Cardiac fibroblast (primary cell): ENCODE measurements around the gene SFT2D3.
A peak's percentile ranks its signal among the peaks of the same experiment; 100 is the strongest.
"Not testable (repeated sequence)": the region's sequence is repeated elsewhere in the genome, so short reads cannot be mapped to it uniquely, and the experiment has no call there.

Source experiments
- DNase-seq, 2 donors: peaks; one replicate each; pipeline versions ENCODE4 v3.0.0 to v3.0.0-alpha.2; 2010; ENCODE audit warnings: low read depth in 2 of 2
- H3K4me3 ChIP-seq, 2 donors: replicated peaks in 1 of 2; 1 replicate in 1 of 2; 2 replicates in 1 of 2; pipeline ENCODE4 v1.5.1; 2011; ENCODE audit warnings: low read depth in 2 of 2, low read length in 2 of 2, mild to moderate bottlenecking in 2 of 2, moderate library complexity in 1 of 2
- TF ChIP-seq, protein P1 (sequence below): IDR thresholded peaks from one replicate; pipeline ENCODE4 v1.5.1; 2011; ENCODE audit warnings: low read depth, mild to moderate bottlenecking, low read length, inconsistent platforms

The SFT2D3 gene

DNA sequence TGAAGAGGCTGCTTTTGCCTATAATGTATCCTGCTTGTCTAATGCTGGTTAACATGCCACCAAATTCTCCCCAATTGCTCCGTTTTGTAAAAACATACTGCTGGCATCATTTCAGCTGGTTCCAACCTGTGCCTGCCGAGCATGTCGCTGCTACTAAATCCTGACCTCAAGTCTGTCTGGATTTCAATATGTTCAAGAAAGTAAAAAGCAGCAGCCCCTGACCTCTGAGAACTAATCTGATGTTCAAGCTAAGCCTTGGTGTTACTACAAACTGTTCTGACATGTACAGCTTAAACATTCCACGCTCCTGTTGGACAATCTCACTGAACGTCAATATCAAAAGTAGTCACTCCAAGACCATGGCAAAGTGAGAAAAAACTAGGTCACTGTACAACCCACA is 46.3 kb downstream of the SFT2D3 start:
- no peak overlapping the region for H3K4me3 ChIP-seq
- DNase-seq = no peak
- TF ChIP-seq, protein P1, sequence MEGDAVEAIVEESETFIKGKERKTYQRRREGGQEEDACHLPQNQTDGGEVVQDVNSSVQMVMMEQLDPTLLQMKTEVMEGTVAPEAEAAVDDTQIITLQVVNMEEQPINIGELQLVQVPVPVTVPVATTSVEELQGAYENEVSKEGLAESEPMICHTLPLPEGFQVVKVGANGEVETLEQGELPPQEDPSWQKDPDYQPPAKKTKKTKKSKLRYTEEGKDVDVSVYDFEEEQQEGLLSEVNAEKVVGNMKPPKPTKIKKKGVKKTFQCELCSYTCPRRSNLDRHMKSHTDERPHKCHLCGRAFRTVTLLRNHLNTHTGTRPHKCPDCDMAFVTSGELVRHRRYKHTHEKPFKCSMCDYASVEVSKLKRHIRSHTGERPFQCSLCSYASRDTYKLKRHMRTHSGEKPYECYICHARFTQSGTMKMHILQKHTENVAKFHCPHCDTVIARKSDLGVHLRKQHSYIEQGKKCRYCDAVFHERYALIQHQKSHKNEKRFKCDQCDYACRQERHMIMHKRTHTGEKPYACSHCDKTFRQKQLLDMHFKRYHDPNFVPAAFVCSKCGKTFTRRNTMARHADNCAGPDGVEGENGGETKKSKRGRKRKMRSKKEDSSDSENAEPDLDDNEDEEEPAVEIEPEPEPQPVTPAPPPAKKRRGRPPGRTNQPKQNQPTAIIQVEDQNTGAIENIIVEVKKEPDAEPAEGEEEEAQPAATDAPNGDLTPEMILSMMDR = no peak

DNA sequence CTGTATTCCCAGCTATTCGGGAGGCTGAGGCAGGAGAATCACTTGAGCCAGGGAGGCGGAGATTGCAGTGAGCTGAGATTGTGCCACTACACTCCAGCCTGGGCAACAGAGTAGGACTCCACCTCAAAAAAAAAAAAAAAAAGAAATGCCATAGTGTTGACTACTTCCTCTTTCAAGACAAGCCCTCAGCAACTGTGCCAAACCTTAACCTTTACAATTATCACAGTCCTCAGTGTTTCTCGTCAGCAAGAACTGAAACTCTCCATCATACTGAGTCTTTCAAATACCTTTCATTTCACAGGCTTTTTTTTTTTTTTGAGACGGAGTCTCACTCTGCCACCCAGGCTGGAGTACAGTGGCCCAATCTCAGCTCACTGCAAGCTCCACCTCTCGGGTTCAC is 48.2 kb downstream of the SFT2D3 start:
- not testable (repeated sequence) for H3K4me3 ChIP-seq
- DNase-seq = peak; percentile 70 to 85

DNA sequence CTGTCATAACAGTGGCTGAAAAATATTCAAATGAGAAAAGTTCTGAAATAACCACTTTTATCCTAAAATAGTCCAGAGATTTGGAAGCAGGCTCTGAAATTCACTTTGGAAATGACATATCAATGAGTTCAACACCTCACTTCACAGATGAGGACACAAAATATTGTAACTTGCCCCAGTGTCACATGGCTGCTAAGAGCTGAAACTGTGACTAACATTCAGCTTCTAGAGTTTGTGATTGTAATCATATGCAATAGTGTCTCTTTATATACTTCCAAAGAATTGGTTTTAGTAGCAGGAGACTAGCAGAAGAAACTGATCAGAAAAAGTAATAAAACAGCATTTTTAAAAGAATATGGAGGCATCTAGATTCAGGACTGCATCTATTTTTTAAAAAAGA is 52.1 kb downstream of the SFT2D3 start:
- H3K4me3 ChIP-seq = no peak overlapping the region
- TF ChIP-seq, protein P1 = no peak
- no peak for DNase-seq

DNA sequence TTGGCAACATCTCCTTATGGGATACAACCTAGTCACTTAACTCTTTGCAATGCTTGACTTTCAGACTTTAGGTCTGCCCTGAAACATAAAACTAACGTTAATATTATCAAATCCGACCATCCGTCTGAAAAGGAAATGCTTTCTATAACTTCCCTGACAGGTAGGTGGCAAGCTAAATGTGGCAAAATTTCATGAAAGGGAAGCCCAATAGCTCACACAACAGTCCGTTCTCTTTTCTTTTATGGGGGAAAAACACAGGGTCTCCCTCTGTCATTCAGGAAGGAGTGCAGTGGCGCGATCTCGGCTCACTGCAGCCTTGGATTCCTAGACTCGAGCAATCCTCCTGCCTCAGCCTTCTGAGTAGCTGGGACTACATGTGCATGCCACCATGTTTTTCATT is 52.9 kb downstream of the SFT2D3 start:
- no peak overlapping the region for H3K4me3 ChIP-seq
- TF ChIP-seq, protein P1 = no peak
- DNase-seq = no peak
